Fibroblast of skin of left biceps (primary cell): ENCODE measurements around the gene SLC39A6.
"Not testable (repeated sequence)": the region's sequence is repeated elsewhere in the genome, so short reads cannot be mapped to it uniquely, and the experiment has no call there.

Experiments
- DNase-seq, 2 experiments: peaks; one replicate each; pipeline ENCODE4 v3.0.0-alpha.2; 2013; ENCODE audit warnings: low read depth in 2 of 2

Gene SLC39A6

GRCh38 chr18:36099311-36099710 is 29.8 kb downstream of the SLC39A6 start:
- no peak for DNase-seq

GRCh38 chr18:36096955-36097354 is 32.2 kb downstream of the SLC39A6 start:
- no peak for DNase-seq

GRCh38 chr18:36095936-36096519 is 33.1 kb downstream of the SLC39A6 start:
- DNase-seq = peak; percentile 33 to 39

GRCh38 chr18:36094431-36094830 is 34.7 kb downstream of the SLC39A6 start:
- no peak for DNase-seq

DNA sequence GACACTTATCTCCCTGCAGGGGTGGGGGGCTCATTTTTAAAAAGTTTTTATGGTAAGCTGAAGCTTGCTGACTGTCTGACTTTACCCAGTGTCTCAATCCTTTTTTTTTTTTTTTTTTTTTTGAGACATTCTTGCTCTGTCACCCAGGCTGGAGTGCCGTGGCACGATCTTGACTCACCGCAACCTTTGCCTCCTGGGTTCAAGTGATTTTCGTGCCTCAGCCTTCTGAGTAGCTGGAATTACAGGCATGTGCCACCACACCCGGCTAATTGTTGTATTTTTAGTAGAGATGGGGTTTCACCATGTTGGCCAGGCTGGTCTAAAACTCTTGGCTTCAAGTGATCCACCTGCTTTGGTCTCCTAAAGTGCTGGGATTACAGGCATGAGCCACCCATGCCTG is 37.0 kb downstream of the SLC39A6 start:
- not testable (repeated sequence) for DNase-seq

DNA sequence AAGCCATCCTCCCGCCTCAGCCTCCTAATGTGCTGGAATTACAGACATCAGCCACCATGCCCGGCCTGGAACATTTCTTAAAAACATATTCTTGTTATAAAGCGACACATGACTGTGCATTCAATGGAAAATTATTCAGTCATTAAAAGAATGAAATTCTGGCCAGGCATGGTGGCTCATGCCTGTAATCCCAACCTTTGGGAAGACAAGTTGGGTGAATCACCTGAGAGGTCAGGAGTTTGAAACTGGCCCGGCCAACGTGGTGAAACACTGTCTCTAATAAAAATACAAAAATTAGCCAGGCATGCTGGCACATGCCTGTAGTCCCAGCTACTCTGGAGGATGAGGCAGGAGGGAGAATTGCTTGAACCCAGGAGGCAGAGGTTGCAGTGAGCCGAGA is 40.1 kb downstream of the SLC39A6 start:
- DNase-seq = no peak

GRCh38 chr18:36088256-36088655 is 40.9 kb downstream of the SLC39A6 start:
- no peak for DNase-seq

DNA sequence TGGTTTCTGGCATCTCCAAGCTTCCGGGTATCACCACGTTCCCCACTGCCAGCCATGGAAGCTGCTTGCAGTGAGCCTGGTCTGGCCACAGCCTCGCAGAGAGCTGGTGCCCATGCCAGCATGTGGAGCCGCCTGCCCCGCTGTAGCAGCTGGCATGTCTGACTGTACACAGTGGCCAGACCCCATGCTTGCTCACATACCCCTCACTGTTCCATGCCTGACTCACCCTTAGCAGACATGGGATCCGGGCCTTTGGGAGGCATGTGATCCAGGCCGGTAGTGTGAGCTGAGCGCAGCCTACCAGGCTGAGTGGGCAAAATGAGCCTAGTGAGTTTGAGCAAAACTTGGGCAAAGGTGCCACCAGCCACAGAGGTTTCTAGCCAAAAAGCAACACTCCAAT is 43.0 kb downstream of the SLC39A6 start:
- DNase-seq = no peak

DNA sequence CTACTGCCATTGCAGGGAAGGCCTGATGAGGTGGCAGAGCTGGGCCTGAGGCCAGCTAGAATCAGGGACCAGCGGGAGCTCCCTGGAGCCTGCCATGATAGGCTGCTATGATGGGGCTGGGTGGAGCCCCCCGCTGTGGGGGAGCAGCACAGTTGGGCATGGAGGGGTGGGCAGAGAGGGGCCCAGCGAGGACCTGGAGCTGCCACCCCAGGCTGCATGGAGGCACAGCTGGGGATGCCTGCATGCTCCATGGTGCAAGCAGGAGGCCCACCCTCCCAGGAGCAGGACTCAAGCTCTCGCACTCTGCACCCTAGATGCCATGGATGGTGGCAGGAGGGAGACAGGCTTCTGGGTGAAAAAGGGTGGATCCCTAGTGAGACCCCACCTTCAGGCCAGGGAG is 43.9 kb downstream of the SLC39A6 start:
- no peak for DNase-seq

- DNase-seq = no peak
These were observed 45.4 kb downstream of the SLC39A6 start for GRCh38 chr18:36083729-36084128.

- DNase-seq = not testable (repeated sequence)
These were observed 48.0 kb downstream of the SLC39A6 start for GRCh38 chr18:36081118-36081517.

DNA sequence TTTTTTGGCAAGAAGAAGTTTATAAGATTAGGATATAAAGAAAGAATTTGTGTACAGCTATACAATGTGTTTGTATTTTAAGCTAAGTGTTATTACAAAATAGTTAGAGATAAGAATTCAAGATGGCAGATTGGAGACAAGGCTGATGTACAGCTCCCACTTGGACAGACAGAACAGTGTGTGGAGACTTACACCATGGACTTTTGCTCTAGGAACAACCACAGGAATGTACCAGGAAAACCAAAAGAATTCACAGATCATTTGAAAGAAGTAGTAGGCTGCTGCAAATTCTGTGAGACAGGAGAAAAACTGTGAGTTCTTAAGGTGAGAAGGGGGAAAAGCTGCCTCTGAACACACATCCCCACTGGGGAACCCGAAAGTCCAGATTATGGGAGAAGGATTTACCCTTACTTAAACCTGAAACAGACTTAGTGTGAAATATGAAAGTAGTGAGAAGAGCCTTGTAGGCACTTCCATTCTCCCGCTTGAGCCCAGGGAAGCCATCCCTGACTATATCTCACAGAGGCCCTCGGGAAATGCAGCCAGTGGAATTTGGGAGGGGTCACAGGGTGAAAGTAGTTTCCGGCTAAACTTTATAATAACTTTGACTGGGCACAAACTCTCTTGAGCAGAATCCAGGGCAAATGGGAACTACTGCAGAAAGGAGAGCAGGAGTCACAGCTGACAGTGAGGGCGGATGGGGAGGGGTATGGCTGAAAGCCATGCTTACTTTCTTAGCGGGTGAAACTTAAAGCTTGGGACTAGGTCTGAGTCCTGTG is 50.2 kb downstream of the SLC39A6 start:
- peak; percentile 25 to 28 for DNase-seq

DNA sequence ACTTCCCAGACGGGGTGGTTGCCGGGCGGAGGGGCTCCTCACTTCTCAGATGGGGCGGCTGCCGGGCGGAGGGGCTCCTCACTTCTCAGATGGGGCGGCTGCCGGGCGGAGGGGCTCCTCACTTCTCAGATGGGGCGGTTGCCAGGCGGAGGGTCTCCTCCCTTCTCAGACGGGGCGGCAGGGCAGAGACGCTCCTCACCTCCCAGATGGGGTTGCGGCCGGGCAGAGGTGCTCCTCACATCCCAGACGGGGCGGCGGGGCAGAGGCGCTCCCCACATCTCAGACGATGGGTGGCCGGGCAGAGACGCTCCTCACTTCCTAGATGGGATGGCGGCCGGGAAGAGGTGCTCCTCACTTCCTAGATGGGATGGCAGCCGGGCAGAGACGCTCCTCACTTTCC is 51.4 kb downstream of the SLC39A6 start:
- DNase-seq = not testable (repeated sequence)

DNA sequence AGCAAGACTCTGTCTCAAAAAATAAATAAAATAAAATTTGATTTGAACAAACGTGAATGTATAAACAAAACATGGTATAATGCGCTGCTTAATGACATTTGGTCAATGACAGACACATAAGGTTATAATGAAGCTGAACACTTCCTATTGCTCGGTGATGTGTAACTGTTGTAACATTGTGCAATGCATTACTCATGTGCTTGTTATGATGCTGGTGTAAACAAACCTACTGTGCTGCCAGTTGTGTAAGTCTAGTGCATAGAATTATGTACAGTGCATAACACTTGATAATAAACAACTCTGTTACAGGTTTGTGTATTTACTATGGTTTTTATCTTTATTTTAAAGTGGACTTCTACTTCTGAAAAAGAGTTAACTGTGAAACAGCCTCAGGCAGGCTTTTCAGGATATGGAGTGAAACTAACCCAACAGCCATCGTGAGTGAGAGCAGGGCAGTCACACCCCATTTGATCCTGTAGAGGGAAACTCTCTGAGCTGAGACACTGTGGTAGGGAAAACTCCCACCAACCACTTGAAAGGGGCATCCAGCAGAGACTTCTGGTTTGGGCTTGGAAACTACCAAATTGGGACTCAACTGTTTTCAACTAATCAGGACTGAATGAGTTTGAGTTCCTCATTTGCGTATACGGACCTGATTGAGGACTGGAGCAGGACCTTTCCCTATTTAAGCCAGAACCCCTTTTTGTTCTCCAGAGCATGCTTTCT is 53.1 kb downstream of the SLC39A6 start:
- peak; percentile 15 to 28 for DNase-seq

GRCh38 chr18:36074435-36074834 is 54.7 kb downstream of the SLC39A6 start:
- DNase-seq = no peak

DNA sequence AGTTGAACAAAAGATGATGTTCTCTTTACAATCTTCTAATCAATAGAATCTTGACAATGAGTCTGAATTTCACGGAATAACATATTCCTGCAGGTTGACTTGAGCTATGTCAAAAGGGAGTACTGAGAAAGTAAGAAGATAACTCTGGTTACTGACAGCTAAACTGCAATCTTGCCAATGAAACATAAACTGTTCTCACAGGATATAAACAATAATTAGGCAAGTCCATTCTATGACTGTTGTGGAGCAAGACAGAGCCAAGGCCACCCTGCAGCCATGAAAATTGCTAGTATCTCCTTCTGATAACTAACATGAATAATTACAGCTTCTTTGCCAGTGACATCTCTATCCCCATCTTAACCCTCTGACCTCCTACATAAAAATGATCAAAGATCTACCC is 55.5 kb downstream of the SLC39A6 start:
- DNase-seq = no peak

DNA sequence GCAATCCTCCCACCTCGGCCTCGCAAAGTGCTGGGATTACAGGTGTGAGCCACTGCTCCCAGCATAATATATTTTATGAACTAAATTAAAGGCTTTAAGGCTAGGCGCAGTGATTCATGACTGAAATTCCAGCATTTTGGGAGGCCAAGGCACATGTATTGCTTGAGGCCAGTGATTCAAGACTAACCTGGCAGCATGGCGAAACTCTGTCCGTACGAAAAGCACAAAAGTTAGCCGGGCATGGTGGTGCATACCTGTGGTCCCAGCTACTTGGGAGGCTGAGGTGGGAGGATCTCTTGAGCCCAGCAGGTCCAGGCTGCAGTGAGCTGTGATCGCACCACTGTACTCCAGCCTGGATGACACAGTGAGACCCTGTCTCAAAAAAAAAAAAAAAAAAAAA is 56.7 kb downstream of the SLC39A6 start:
- DNase-seq = not testable (repeated sequence)

DNA sequence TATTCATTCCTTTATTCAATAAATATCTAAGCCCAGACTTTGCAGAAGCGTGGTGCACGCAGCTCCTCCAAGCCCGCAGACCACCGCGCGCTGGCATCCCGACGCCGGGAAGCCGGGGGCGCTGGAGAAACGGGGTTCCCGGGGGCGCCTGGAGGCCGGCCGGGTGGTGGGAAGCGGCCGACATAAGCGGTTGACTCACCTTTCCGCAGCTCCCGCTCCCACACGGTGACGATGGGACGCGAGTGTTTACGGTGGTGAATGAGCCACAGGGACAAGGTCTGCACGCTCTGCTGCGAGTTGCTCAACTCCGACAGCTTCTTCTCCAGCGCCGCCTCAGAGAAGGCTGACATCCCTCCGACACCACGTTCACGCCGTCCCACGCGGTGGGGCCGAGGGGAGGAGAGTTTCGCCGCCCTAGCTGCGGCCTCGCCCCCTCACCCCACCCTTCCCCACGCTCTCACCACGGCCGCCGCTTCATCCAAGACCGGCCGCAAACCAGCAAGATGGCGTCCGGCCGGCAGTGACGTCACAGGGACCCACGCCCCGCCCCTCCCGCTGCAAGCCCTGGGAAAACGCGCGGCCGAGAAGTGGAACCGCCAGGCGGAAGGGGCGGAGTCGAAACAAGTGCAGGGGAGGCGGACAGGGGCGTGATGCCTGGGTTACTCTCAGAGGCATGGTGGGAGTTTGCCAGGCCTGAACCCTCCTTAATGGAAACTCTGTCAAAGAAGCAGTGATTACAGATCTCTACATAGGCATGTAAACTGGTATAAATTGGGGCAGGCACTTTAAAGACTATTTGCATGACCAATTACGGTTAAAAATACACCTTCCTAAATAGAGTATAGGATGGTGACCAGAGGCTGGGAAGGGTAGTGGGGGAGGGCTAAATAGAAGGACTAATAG is 61.8 kb downstream of the SLC39A6 start, which contains the start of gene RPRD1A:
Gene RPRD1A, minus strand, starts transcription at position 505 of the 903 bp plus-strand sequence. Its CDS starts 155 bp downstream, at position 350.
- peak; percentile 70 to 77 for DNase-seq

DNA sequence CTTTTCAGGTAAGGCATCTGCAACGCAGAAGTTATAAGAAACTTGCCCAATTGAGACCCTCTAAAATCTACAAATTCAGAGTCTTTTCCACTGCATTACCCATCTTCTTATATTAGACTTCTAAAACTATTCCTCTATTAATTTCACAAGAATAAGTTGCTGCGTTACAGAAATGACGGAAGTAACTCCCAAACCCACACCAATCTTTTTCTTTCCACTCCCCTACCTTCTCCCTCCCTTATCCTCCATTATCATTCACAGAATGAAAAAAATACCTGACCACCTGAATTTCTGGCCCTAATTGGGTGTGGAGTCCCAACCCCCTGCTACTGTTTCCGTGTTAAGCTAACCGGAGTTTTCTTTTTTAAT is 62.5 kb downstream of the SLC39A6 start:
- no peak for DNase-seq

- DNase-seq = peak; percentile 29 to 35
These were observed 63.1 kb downstream of the SLC39A6 start for GRCh38 chr18:36066001-36066400.

DNA sequence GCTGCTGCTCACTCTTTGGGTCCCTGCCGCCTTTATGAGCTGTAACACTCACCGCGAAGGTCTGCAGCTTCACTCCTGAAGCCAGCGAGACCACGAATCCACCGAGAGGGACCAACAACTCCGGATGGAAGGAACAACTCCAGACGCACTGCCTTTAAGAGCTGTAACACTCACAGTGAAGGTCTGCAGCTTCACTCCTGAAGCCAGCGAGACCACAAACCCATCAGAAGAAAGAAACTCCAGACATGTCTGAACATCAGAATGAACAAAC is 64.4 kb downstream of the SLC39A6 start:
- DNase-seq = not testable (repeated sequence)
